Glutamatergic neuron (in vitro differentiated cells): ENCODE results near the gene IDS. TPM values are rescaled to one million over a fixed set of nuclear protein-coding genes. Genes with fewer than 3 reads are reported as not detected.
"Not testable (repeated sequence)": the region's sequence is repeated elsewhere in the genome, so short reads cannot be mapped to it uniquely, and the experiment has no call there.

Source experiments
- DNase-seq: peaks from one replicate; pipeline ENCODE4 v3.0.0; 2022
- H3K27ac Mint-ChIP-seq: one replicate; pipeline ENCODE4 v1.8.0; 2020; ENCODE audit warnings: mild to moderate bottlenecking, mixed read lengths, inconsistent platforms; ENCODE audit not compliant: unreplicated experiment
- H3K27me3 Mint-ChIP-seq: one replicate; pipeline ENCODE4 v1.8.0; 2020; ENCODE audit warnings: mild to moderate bottlenecking, moderate library complexity, mixed read lengths, inconsistent platforms; ENCODE audit not compliant: unreplicated experiment
- H3K36me3 Mint-ChIP-seq: one replicate; pipeline ENCODE4 v1.8.0; 2020; ENCODE audit warnings: mild to moderate bottlenecking, mixed read lengths, inconsistent platforms; ENCODE audit not compliant: unreplicated experiment
- H3K4me1 Mint-ChIP-seq: one replicate; pipeline ENCODE4 v1.8.0; 2020; ENCODE audit warnings: mild to moderate bottlenecking, low read depth, mixed read lengths, inconsistent platforms; ENCODE audit not compliant: unreplicated experiment
- H3K4me3 Mint-ChIP-seq: one replicate; pipeline ENCODE4 v1.8.0; 2020; ENCODE audit warnings: mild to moderate bottlenecking, mixed read lengths, inconsistent platforms; ENCODE audit not compliant: unreplicated experiment
- H3K9me3 Mint-ChIP-seq: one replicate; pipeline ENCODE4 v1.8.0; 2020; ENCODE audit warnings: mild to moderate bottlenecking, moderate library complexity, mixed read lengths, inconsistent platforms; ENCODE audit not compliant: unreplicated experiment
- CTCF ChIP-seq: fragments of 200-600 bp; sonication (generic); IDR thresholded peaks from one replicate; pipeline ENCODE4 v1.5.0; 2021; ENCODE audit not compliant: partially characterized antibody, unreplicated experiment
- total RNA-seq: library from RNA; stranded (reverse); fragmentation: NEBNext Ultra II Directional; extraction: Animal tissue kit (Norgen Biotek cat#: 25700); gene quantifications from one replicate; pipeline ENCODE4 v1.2.1, GENCODE V29; 2021; ENCODE audit not compliant: unreplicated experiment

Gene IDS
- total RNA-seq, 1 donor from 2014 or later = 86.4 TPM

GRCh38 chrX:149541521-149542047 lies 36.5 kb upstream of the IDS start:
- DNase-seq = peak; percentile 19
- H3K9me3 Mint-ChIP-seq = peaks cover 4% of the 10 kb centered on the region

GRCh38 chrX:149540621-149541520 lies 35.8 kb upstream of the IDS start, which contains the start of gene EOLA1:
TSS of gene EOLA1 (plus strand) at chrX:149541012. CDS start at chrX:149545631, 4,619 bp downstream.
- no peaks in the 10 kb centered on the region for H3K4me1 Mint-ChIP-seq
- H3K36me3 Mint-ChIP-seq = no peaks in the 10 kb centered on the region
- H3K4me3 Mint-ChIP-seq = peak within 1 kb of the TSS; percentile 90
- DNase-seq = peak; percentile 74
- peak within 1 kb of the TSS; percentile 98 for H3K27ac Mint-ChIP-seq
- H3K27me3 Mint-ChIP-seq = no peaks in the 10 kb centered on the region
- TF ChIP-seq CTCF = no peak
- H3K9me3 Mint-ChIP-seq = peaks cover 4% of the 10 kb centered on the region

More at GRCh38 chrX:149541521-149542047, 36.5 kb upstream of the IDS start:
- peak overlapping the region; percentile 90 for H3K4me3 Mint-ChIP-seq
- H3K27ac Mint-ChIP-seq = peak overlapping the region; percentile 98
- H3K4me1 Mint-ChIP-seq = no peaks in the 10 kb centered on the region
- no peaks in the 10 kb centered on the region for H3K27me3 Mint-ChIP-seq
- H3K36me3 Mint-ChIP-seq = no peaks in the 10 kb centered on the region
- no peak for TF ChIP-seq CTCF

- no peak for TF ChIP-seq CTCF
- no peaks in the 10 kb centered on the region for H3K27me3 Mint-ChIP-seq
- no peaks in the 10 kb centered on the region for H3K4me1 Mint-ChIP-seq
- no peaks in the 10 kb centered on the region for H3K36me3 Mint-ChIP-seq
- H3K9me3 Mint-ChIP-seq = peaks cover 4% of the 10 kb centered on the region
- DNase-seq = peak; percentile 88
- peak overlapping the region; percentile 90 for H3K4me3 Mint-ChIP-seq
- peak overlapping the region; percentile 98 for H3K27ac Mint-ChIP-seq
Observed at GRCh38 chrX:149540131-149540620, 35.1 kb upstream of the IDS start.

- H3K27ac Mint-ChIP-seq = peak overlapping the region; percentile 94
Observed at GRCh38 chrX:149539283-149540130, 34.4 kb upstream of the IDS start.

GRCh38 chrX:149537474-149537873 lies 32.4 kb upstream of the IDS start:
- H3K4me3 Mint-ChIP-seq, H3K4me1 Mint-ChIP-seq, DNase-seq, H3K36me3 Mint-ChIP-seq, H3K27ac Mint-ChIP-seq, H3K9me3 Mint-ChIP-seq, H3K27me3 Mint-ChIP-seq: not testable (repeated sequence)

More at GRCh38 chrX:149539283-149540130, 34.4 kb upstream of the IDS start:
- H3K9me3 Mint-ChIP-seq = peaks cover 4% of the 10 kb centered on the region
- DNase-seq = peak; percentile 83
- no peaks in the 10 kb centered on the region for H3K27me3 Mint-ChIP-seq
- TF ChIP-seq CTCF = no peak
- no peaks in the 10 kb centered on the region for H3K4me1 Mint-ChIP-seq
- H3K4me3 Mint-ChIP-seq = peak overlapping the region; percentile 89
- no peaks in the 10 kb centered on the region for H3K36me3 Mint-ChIP-seq

GRCh38 chrX:149534926-149535602 lies 30.0 kb upstream of the IDS start:
- not testable (repeated sequence) for H3K36me3 Mint-ChIP-seq, H3K4me3 Mint-ChIP-seq, H3K4me1 Mint-ChIP-seq, H3K9me3 Mint-ChIP-seq, H3K27ac Mint-ChIP-seq, H3K27me3 Mint-ChIP-seq, DNase-seq

- not testable (repeated sequence) for H3K27ac Mint-ChIP-seq, H3K27me3 Mint-ChIP-seq, H3K4me3 Mint-ChIP-seq, H3K4me1 Mint-ChIP-seq, DNase-seq, H3K36me3 Mint-ChIP-seq, H3K9me3 Mint-ChIP-seq
Observed at GRCh38 chrX:149533999-149534398, 28.9 kb upstream of the IDS start.
